NT2/D1 (cell line): ENCODE results near the gene KMT2C.

Source experiments
- DNase-seq: peaks from one replicate; pipeline ENCODE4 v3.0.0-alpha.2; 2011; ENCODE audit warnings: low read depth, low spot score
- H3K27me3 ChIP-seq: 2 replicates; pipeline ENCODE4 v1.6.0; 2011; ENCODE audit warnings: mild to moderate bottlenecking; ENCODE audit not compliant: insufficient read length, insufficient read depth
- H3K36me3 ChIP-seq: 2 replicates; pipeline ENCODE4 v1.6.1; 2011; ENCODE audit warnings: mild to moderate bottlenecking, low read length, mixed read lengths; ENCODE audit not compliant: insufficient read depth, insufficient read length
- H3K4me1 ChIP-seq: 2 replicates; pipeline ENCODE4 v1.5.1; 2011; ENCODE audit not compliant: insufficient read depth, insufficient read length
- H3K4me3 ChIP-seq: 2 replicates; pipeline ENCODE4 v1.5.1; 2011; ENCODE audit warnings: low read depth; ENCODE audit not compliant: insufficient read length
- H3K9ac ChIP-seq: 2 replicates; pipeline ENCODE4 v1.6.0; 2011; ENCODE audit warnings: low read depth; ENCODE audit not compliant: insufficient read length
- H3K9me3 ChIP-seq: 2 replicates; pipeline ENCODE4 v1.5.1; 2011; ENCODE audit warnings: mild to moderate bottlenecking, low read length; ENCODE audit not compliant: insufficient read depth
- SUZ12 ChIP-seq: IDR thresholded peaks from 2 replicates; pipeline ENCODE4 v1.6.1; 2011; ENCODE audit not compliant: insufficient read length, insufficient read depth; ENCODE audit errors: extremely low read depth
- YY1 ChIP-seq: IDR thresholded peaks from 2 replicates; pipeline ENCODE4 v1.6.1; 2011; ENCODE audit not compliant: insufficient read length, insufficient read depth
- ZNF274 ChIP-seq: IDR thresholded peaks from 2 replicates; pipeline ENCODE4 v1.6.1; 2011; ENCODE audit warnings: mild to moderate bottlenecking, low read depth, low read length

Gene KMT2C

DNA sequence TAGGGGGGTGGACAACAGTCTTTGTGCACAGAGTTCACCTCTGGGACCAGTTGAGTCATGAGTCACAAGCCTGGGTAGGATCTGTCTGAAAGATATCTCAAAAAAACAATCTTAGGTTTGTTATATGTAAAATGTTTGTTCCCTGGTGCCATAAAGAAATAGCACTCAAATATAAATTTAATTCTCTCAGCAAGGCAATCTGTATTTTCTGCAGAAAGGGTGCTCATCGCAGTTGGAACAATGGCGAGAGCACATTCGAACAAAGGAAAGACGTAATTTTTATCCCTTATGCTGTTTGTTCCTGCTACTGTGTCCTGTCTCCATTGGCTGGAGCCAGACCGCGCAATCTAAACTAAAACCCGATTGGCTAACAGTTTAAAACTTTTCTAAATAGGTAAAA is 346.6 kb downstream of the KMT2C start:
- H3K4me3 ChIP-seq: no peak overlapping the region
- no peak overlapping the region for H3K9ac ChIP-seq
- no peaks in the 10 kb centered on the region for H3K36me3 ChIP-seq
- no peaks in the 10 kb centered on the region for H3K4me1 ChIP-seq
- TF ChIP-seq YY1 (no peak), ZNF274 (no peak), SUZ12 (no peak)
- no peaks in the 10 kb centered on the region for H3K27me3 ChIP-seq
- peaks cover 28% of the 10 kb centered on the region for H3K9me3 ChIP-seq
- DNase-seq: no peak

DNA sequence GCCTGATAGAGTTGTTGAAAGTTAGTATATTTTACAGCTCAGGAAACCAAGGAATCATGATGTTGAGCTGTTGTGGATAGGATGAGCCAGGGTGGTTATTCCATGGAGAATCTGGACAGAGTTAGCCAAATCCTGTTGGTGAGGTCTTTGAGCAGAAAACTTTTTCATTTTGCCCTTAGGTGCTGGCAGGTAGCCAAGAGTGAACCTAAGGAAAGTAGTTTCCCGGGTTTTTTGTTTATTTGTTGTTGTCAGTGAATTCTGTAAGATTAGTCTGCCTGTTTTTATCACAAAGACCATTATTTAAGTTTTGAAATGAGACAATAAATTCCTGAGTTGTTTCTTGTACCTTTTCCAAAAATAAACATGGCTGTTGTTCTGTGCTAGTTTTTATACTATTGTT is 349.3 kb downstream of the KMT2C start:
- no peak overlapping the region for H3K9ac ChIP-seq
- no peaks in the 10 kb centered on the region for H3K27me3 ChIP-seq
- TF ChIP-seq SUZ12 (no peak), YY1 (no peak), ZNF274 (no peak)
- no peaks in the 10 kb centered on the region for H3K36me3 ChIP-seq
- DNase-seq: no peak
- H3K4me3 ChIP-seq: no peak overlapping the region
- H3K4me1 ChIP-seq: no peaks in the 10 kb centered on the region
- peaks cover 35% of the 10 kb centered on the region for H3K9me3 ChIP-seq

DNA sequence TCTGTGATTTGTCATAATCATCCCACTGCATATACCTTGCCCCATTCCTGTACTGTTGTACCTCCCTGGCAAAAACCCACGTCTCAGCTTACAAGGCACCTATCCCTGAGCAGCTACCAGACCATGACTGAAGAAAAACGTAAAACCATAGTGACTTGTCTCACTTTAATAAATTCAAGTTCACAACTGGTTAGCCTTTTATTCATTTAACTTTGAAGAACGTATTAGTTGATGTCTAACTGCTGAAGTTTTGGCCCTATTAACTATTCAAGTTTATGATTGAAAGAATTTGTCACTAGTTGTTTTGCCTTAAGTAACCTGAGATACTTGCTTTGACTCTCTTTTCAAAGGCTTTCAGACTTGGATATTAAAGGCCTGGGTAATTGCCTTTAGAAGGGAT is 350.7 kb downstream of the KMT2C start:
- H3K36me3 ChIP-seq: no peaks in the 10 kb centered on the region
- H3K4me3 ChIP-seq: no peak overlapping the region
- H3K9ac ChIP-seq: no peak overlapping the region
- H3K9me3 ChIP-seq: peaks cover 36% of the 10 kb centered on the region
- no peak for DNase-seq
- H3K27me3 ChIP-seq: no peaks in the 10 kb centered on the region
- H3K4me1 ChIP-seq: no peaks in the 10 kb centered on the region
- TF ChIP-seq YY1 (no peak), SUZ12 (no peak), ZNF274 (no peak)
